Lung microvascular endothelial cell (primary cell): ENCODE results near the gene ABCF2. TPM values are rescaled to one million over a fixed set of nuclear protein-coding genes. Genes with fewer than 3 reads are reported as not detected.

Source experiments
- DNase-seq, 2 donors: peaks; one replicate each; pipeline versions ENCODE4 v3.0.0 to v3.0.0-alpha.2; 2010; ENCODE audit warnings: low read depth in 2 of 2
- total RNA-seq: library from RNA; depleted of rRNA; stranded (reverse); fragments of >200 nt; gene quantifications from 2 replicates; pipeline ENCODE4 v1.2.1, GENCODE V29; 2014

Gene ABCF2
- total RNA-seq, 1 donor from 2014 or later = 39.5 TPM

DNA sequence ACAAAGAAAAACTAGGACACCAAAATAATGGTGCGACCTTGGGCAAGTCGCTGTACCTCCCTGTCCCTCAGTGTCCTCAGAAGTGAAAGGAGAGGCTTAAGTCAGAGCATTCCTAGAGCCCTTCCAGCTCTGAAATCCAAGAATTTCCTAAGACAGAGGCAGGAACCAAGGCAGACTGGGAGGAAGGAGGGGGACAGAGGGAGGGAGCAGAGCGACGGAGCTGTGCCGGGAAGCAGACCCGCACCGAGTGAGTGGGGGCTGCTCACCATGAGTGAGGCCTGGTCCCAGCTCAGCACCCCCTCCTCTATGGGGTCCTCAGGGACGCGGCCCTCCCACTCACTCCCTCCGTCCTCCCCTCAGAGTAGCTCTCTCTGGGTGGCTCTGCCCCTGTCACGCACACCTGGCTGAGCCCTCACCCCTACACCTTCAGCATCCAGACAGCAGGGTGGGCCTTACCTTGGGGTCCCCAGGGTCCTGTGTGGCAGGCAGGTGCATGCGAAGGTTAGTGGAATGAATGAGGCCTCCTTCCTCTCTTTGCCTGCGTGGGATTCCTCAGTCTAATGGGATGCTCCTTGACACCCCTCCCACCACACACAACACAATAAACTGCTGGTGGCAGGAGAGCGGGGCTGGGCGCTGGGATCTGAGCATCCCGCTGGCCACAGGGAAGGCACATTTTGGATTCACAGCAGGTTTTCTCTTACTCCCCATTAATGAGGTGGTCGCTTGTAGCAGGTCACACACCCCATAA lies 26.1 kb upstream of the ABCF2 start:
- DNase-seq = no peak

DNA sequence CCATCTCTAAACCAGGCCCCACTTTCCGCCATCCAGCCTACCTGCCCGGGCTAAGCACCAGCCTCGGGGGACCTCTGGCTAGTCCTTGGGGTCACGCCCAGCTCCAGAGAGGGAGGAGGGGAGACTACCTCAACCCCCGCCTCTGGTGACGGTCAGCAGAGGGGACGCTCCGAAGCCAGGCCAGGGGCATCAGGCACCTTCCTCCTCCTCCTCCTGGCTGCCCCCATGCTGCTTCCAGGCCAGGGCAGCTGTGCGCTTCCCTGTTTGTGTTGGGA lies 25.5 kb upstream of the ABCF2 start:
- no peak for DNase-seq

DNA sequence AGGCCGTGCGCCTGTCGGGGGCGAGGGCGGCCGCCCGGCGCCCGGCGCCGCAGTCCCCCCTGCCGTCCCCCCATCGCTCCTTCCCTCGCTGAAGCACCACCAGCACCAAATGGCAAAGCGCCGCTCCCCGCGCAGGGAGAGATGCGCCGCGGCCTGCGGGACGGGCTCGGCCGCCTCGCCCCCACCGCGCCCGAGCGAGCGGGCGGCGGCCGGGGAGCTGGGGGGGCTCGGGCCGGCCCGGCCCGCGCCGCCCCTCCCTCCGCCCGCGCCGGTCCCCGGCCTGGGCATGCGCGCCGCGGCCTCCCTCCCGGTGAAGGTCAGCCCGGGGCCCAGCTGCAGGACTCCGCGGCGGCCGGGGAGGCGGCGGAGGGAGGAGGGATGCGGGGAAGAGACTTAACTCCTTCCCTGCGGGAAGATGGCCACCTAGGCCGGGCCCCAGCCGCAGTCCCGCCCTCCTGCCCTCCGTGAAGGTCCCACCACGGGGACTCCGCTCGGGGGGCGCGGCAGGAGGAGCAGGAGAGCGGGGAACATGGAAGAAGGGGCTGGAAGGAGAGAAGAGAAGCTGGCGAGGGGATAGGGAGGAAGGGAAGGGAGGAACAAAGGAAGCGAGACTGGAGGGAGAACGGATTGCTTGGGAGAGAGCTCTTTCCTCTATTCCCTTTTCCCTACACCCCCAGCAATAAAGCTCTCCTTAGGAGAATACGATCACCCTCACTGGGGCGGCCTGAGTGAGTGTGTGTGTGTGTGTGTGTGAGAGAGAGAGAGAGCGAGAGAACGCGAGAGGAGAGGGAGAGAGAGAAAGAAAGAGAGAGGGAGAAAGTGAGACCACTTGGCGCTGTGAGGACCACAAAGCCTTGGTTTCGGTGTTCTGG lies 24.9 kb upstream of the ABCF2 start:
- peak; percentile 56 to 59 for DNase-seq

DNA sequence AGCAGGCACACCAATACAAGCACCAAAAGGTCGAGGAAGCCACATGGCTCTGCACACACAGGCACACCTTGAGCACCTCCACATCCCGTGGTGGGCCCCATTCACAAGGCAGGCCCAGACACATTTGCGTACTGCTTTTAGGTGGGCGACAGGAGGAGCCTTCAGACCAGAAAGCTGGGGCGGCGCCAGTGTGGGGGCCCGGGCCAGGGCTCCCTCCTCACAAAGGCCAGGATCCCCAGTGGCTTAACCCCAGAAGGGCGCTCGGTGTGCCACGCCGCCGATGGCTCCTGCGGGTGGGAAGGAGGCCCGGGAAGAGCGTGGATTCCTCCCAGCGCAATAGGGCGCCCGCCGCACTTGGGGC lies 24.3 kb upstream of the ABCF2 start:
- DNase-seq = no peak

DNA sequence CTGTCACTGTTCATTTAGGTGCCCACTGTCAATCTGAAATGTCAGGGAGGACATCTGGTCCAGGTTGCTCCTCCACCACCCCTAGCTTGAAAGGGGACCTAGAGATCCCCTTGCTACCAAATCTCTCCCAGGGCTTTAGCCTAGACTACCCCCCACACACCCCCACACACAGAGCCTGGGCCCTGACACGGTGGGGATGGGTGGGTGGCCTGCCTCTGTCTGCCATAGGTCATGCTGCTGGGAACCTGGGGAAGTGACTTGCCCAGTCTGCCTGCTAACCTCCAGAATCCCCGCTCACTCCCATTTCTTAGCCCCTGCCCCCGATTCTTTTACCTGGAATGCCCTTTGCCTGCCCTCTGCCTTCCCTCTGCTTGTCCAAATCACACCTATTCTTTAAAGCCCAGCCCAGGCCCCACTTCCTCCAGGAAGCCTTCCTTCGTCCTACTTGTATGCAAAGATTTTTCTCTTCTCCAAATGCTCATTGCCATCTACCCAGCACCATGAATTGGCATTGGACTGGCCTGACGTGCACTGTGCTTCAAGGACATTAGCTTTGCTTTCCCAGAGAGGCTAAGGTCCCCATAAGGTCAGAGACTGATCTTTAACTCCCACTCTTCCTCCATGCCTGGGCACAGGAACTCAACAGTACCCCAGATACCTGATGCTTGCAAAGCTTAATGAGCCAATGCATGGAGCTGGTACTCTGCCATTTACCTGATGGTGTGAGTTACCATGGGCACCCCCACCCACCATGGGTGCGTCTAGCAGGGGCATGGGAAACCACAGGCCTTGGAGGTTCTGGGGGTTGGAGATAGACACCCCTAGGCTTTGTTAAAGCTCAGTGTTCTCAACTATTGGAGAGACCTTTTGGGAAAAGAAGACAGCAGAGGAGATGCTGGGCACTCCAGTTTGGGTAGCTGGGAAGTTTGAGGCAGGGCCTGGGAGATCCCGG lies 23.5 kb upstream of the ABCF2 start:
- DNase-seq = no peak

DNA sequence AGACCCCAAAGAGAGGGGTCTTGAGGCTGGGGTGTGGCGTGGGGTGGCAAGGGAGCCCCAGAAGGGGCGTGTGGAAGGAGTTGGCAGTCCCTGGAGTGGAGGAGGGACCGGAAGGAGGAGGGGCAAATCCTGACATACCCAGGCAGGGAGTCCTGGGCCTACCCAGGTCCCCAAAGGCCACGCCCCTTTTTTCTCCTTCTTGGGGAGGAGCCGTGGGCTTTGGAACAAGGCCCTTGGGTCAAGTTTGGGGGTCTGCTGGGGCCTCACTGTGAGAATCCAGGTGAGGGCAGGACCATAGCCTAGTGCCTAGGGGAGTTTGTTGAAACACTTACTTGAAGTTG lies 22.7 kb upstream of the ABCF2 start:
- DNase-seq = no peak

DNA sequence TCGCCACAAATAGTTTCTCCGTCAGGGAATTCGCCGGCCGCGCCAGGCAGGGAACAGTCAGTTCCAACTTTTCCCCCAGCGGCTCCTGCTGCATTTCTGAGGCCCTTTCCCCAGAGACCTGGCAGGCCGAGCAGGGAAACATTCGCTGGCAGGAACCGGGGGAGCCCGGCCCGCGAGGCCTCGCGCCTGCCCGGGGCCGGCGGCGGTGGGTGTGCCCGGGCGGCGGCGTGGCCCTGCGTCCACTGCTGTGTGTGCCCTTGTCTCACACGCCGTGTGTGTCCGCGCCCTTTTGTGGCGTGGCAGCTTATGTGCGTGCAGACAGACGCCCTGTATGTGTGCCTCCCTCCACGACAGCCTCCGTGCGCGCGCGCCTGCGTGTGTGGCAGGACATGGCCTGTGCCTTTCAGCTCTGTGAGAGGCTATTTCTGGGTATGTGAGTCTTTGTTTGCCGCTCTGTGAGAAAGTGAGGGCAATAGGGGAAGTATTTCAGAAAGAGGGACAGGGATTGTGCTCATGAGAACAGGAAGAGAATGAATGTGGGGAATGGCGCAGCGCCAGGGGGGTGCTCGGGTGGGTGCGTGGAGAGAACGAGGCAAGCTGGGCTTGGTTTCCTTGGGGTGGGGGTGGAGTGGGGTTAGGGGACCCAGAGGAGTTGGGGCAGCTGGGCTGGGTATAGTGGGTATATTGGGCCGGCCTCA lies 22.2 kb upstream of the ABCF2 start:
- DNase-seq = peak; percentile 57 to 59

DNA sequence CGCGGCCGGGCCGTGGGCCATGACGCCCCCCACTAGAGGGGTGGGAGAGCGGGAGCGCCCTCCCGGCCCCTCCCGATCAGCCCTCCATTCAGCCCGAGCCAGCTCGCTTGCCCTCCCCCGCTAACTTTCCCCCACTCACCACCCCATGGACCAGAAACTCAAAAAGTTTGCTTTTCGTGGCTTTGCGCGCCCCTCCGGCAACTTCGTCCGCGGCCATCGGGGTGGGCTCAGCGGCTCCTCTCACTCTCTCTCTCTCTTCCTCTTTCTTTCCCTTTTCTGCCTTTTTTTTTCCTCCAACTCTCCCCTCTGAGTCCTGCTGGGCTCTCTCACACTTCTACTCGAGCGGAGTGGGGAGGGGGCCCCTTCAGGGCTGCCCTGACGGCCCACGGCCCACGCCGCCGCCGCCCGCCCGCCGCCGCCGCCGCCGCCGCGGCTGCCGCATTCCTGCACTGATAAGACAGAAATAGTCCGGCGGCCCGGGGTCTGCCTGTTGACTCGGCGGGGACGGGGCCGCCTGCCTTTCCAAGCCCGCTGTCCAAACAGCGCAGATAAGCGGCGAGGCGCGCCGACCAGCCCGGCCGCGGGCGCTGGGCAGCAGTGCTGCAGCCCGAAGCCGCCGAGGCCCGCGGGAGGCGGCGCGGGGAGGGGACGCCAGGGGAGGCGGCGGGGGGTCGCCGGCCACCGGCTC lies 21.5 kb upstream of the ABCF2 start, which contains the start of gene SMARCD3:
Gene SMARCD3 (minus strand): TSS at position 349 of the 688 bp plus-strand sequence. CDS start 132 bp downstream, at position 217.
- peak; percentile 51 to 61 for DNase-seq

DNA sequence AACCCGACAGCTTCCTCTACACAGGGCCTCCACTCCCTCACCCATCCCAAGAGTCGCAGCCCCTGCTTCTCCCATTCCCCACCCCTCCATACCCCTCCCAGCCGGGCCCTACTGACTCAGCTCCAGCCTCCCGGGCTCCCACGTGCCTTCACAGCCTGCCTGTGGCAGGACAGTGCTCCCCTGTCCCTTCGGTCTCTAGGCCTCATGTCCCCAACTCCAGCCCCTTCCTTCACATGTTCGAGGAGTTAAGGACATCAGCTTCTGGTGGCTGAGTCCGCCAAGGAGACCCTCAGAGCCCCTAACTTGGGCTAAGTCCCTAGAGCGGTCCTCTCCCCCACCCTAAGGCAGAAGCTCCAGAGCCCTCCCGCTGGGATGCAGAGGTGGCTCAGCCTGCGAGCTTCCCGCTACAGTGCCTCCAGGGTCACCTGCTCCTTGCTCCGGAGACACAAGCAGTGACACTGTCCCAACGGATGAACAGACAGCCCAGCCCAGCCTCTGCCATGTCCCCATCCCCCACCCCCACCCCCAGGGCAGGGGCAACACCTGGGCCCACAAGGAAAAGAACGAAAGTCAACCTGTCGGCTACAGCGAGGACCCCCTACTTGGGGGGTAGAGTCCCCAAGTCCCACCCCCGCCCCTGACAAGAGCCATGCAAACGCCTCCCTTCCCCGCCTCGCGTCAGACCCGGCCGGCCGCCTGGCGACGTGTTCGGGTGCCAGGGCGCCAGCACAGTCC lies 20.8 kb upstream of the ABCF2 start:
- DNase-seq = no peak

DNA sequence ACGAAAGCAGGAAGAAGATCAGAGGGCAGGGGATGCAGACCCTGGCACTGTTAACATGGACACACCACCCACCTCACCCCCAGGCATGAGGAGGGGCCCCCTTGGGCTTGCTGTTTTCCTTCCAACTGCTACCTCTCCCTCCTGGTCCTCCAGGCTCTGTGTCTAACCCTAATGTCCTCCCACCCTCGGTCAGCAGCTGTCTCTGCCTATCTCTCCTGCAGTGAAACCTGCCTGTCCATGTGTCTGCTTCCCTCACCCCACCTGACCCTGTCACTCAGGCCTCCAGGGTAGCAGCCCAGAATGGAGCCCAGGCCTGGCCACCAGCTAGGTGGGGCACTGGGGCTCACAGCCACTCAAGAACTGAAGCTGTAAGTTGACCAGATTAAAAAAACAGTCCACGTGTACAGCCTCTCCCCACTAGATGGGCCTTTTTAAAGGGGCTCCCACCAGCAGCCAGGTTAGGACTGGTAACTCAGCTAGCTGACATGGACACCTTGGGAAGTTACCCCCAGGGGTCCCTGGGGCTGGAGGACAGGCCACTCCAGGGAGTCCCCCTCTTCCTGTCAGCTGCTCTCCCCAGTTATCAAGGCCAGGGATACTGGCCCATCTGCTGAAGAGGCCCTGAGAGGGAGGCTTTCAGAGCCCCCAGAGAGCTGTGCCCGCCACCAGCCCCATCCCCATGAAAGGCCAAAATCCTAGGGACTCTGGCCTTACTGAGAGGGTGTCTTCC lies 20.0 kb upstream of the ABCF2 start:
- no peak for DNase-seq

DNA sequence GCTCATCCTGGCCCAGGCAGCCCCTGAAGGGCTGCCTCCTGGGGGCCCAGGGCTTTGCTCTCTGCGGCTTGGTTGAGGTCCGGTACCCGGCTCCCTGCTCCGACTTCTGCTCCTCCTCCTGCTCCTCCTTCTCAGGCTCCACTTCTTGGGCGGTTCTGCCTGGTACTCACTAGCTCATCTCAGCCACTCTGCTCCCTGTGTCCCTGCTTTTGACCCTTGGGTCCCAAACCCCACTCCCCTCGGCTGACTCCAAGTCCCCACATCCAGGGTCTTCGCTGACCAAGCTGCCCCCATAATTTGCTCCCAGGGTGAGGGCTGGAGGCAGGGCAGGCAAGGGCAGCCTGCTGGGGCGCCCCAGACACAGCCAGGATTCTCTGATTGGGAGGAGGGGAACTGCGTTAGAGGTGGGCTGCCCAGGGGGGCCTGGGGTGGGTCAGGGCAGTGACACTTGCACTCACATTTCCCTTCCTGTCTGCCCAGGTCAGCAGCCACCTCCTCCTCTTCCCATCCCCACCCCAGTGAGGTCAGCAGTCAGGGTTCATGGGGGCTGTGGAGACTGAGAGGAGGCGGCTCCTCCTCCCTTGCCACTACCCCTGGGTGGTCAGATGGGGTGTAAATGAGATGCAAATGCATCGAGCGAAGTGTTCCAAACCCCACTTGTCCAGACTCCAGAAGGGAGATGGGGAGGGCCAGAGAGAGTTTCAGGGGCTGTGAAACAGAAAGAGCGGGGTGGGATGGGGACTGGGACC lies 19.3 kb upstream of the ABCF2 start:
- no peak for DNase-seq

DNA sequence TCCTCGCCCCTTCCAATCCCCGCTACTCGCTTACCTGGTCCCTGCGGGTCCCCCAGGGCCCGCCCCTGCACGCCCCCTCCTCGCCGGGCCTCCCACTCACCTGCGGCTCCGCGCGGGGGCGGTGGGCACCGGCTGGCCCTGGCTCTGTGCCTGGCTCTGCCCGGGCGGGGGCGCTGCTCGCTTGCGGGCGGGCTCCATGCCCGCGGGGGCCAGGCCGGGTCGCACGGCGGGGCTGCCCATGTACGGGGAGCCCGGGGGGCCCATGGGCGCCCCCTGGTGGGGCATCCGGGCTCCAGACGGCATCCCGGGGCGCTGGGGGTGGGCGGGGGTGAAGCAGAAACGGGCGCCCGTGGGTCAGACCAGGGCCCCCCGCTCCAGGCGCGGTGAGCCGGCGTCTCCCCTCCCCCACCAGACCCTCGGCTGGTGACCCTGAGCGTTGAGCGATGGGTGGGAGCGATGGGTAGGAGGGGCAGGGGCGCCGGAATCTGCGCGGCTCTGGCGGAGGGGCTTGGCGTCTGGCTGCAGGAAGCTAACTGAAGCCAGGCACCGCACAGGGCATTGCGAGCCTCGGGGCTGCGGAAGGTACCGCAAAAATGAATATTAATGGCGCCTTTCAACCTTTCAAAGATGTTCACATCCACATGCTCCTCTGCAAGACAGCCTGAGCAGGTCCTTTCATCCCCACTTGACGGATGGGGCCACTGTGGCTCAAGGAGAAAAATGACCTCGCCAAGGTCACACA lies 18.5 kb upstream of the ABCF2 start:
- DNase-seq = peak; percentile 11 to 40

DNA sequence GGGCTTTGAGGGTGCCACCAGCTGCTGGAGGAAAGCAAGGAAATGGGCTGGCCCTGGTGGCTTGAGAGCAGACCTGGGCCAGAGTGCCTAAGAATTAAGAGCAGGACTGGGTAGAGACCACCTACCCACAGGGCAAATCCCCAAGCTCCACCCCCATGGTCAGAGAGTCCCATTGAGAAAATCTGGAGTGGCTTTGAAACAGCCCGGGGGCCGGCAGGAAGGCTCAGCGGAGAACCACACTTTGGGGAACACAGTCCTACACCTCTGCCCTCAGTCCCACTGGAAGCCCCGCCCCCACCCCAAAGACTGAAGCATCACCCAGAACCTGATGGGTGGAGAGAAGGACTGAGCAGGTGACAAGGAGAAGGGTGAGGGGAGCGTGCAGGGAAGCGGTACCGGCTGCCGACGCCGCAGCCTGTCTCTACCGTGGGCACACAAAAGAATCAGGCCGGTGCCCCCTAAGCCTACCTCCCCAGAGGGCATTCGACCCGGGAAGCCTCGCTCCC lies 17.9 kb upstream of the ABCF2 start:
- DNase-seq = no peak

DNA sequence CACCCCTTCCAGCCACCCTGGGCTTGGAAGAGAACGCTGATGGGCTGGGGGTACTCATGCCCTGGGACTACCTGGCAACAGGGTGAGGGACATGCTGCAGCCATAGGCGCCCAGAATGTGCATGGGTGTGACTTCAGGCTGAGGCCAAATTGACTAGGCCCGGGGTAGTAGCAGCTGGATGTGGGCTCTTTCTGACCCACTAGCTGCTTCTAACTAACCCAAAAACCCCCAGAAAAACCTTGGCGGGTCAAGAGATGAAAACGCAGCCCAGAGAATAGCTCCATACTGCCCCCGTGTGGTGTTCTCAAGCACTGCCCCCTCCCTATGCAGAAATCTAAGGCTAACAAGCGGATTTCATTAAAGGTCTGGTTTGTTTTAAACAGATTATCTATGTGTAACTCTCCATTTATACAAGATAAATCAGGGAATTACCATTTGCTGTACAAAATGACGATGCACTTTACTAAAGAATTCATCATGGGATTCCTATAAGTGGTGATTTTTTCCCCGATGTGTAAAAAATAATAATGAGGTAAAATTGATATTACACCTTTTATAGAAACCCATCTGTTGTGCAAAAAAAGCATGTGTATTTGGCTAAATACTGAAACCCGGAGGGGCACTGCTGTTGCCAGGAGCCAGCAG lies 17.3 kb upstream of the ABCF2 start:
- DNase-seq = peak; percentile 57 to 66

DNA sequence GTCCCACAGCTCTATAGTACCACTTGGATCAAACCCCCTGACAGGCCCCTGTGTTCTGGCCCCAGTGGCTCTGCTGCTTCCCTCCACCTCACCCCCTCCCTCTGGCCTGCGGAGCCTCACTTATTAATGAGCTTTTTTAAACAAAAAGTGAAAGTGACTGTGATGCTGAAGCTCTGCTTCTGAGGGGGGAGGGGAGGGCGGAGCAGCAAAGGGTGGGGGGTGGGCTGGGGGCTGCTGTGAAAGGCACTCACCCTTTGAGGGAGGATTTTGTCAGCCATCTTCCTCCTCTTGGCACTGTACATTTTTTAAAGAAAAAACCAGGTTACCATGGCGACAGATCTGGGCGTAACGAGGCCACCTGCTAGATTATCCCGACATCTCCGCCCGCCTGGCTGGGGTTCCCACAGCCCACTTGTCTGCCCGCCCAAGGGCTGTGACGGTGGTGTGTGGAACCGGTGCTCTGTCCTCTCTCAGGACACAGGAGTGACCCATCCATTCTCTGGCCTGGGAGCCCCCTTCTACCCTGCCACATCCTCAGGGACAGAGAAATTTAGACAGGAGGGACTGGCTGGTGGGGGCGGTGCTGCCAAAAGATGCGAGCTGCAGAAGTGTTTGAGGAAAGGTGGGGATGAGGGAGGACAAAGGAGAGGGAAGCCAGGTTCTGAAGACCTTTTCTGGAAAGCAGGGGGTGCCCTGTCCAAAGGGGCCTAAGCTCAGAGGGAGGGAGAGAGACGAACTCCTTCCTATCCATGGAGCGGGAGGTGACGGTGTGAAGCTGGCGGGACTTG lies 16.6 kb upstream of the ABCF2 start:
- DNase-seq = no peak

DNA sequence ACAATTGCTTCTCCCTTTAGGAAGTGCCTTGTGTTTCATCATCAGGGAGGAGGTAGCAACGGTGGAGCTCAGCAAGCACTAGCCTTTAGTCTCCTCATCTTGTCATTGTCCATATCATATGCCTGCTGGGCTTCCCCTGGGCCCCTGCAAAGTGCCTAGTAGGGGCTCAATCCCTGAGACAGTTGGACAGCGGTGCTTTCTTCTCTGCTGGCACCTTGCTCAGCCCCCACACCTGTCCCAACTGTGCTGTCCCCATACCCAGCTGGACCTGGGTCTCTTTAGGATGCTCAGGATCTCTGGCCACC lies 16.0 kb upstream of the ABCF2 start:
- no peak for DNase-seq
